Adrenal gland (tissue), 5 donors: Measurements from ENCODE around the gene ZNF341.
A peak's percentile ranks its signal among the peaks of the same experiment; 100 is the strongest.

Experiments used
- CTCF ChIP-seq, 6 experiments: fragments of 450-650 bp in 4 of 6; fragments of 200-600 bp in 2 of 6; sonication (generic) in 1 of 6; IDR thresholded peaks; 1 replicate in 5 of 6; 2 replicates in 1 of 6; pipeline versions ENCODE4 v1.5.1 to v1.8.0; 2016 to 2021; ENCODE audit warnings: antibody characterized with exemption in 6 of 6, mild to moderate bottlenecking in 2 of 6, moderate library complexity in 1 of 6
- POLR2A ChIP-seq, 2 donors: fragments of 450-650 bp; IDR thresholded peaks; one replicate each; pipeline ENCODE4 v1.6.1; 2017; ENCODE audit warnings: antibody characterized with exemption in 2 of 2, mild to moderate bottlenecking in 2 of 2, moderate library complexity in 1 of 2
- donor health status: DM: no; HTN: no; CAD: no.

DNA sequence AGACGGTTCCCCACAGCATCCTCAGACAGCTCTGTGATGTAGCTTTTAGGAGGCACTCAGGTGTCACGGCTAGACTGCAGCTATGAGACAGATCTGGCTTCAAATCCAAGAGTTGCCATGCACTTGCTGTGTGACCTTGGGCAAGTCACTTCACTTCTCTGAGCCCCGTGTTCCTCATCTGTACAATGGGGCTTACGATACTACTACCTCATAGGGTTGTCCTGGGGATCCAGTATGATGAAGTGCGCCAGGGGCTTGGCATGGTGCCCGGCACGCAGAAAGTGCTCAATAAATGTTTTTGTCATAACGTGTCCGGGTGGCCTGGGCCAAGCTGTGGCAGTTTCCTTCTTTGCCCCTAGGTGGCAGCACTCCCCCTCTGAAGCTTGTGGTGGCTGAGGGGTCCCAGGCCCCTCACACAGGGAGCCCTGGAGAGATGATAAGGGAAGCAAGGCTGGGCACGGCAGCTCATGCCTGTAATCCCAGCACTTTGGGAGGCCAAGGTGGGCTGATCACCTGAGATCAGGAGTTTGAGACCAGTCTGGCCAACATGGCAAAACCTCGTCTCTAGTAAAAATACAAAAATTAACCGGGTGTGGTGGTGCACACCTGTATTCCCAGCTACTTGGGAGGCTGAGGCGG lies 60.3 kb downstream of the ZNF341 start:
- TF ChIP-seq CTCF (IDR thresholded peaks at IDR 0.05) (peak; percentile 56 to 74 (median 68)), POLR2A (IDR thresholded peaks at IDR 0.05) (no peak)
